Measurements from ENCODE around the gene HIVEP3. TPM values are rescaled to one million over a fixed set of nuclear protein-coding genes. Genes with fewer than 3 reads are reported as not detected.

The HIVEP3 gene
- total RNA-seq, 1 experiment from 2014 or later: 1.4 TPM

- Histone ChIP-seq H3K4ac (ENCODE audit: low read depth, low read length) (no peak overlapping the region), H2BK15ac (ENCODE audit: low read depth, low read length) (no peak overlapping the region), H3K4me1 (ENCODE audit: insufficient read depth, low read length) (no peaks in the 10 kb centered on the region), H3K4me2 (ENCODE audit: insufficient read depth, insufficient read length, low read length) (no peak overlapping the region), H3K56ac (ENCODE audit: insufficient read length, low read depth, low read length) (no peak overlapping the region), H3K79me1 (ENCODE audit: insufficient read depth, low read depth, low read length, poor library complexity, severe bottlenecking) (no peaks in the 10 kb centered on the region), H3K14ac (ENCODE audit: insufficient read depth, low read length) (no peak overlapping the region), H3K27ac (ENCODE audit: insufficient read length, low read depth, low read length) (no peak overlapping the region), H4K8ac (replicated peaks; ENCODE audit: insufficient read length, low read depth, low read length) (no peak overlapping the region), H2BK20ac (ENCODE audit: low read depth, low read length, poor library complexity, severe bottlenecking) (no peak overlapping the region), H3K18ac (ENCODE audit: insufficient read length, low read depth, low read length) (no peak overlapping the region), H3T11ph (ENCODE audit: low read length) (no peak overlapping the region), H3K9ac (ENCODE audit: extremely low read depth, insufficient read length, low read length) (no peak overlapping the region), H3K23ac (ENCODE audit: insufficient read length, low read depth, low read length) (no peak overlapping the region), H4K91ac (ENCODE audit: insufficient read length, low read depth, low read length) (no peak overlapping the region), H2AFZ (ENCODE audit: low read length) (no peak overlapping the region), H2BK120ac (ENCODE audit: low read depth, low read length, poor library complexity, severe bottlenecking) (no peak overlapping the region), H3K27me3 (ENCODE audit: insufficient read depth, low read length) (no peaks in the 10 kb centered on the region), H3K23me2 (ENCODE audit: insufficient read length, low read depth, low read length, poor library complexity, severe bottlenecking) (no peaks in the 10 kb centered on the region), H4K5ac (ENCODE audit: insufficient read length, low read depth, low read length) (no peak overlapping the region), H2BK5ac (ENCODE audit: insufficient read length, low read length) (no peak overlapping the region), H4K20me1 (ENCODE audit: control insufficient read depth, insufficient read depth, insufficient read length) (no peaks in the 10 kb centered on the region), H3K9me3 (ENCODE audit: control insufficient read depth, low read depth, low read length) (no peaks in the 10 kb centered on the region), H2BK12ac (ENCODE audit: insufficient read length, low read depth, low read length) (no peak overlapping the region), H2AK5ac (ENCODE audit: insufficient read length, low read length) (no peak overlapping the region), H3K79me2 (ENCODE audit: insufficient read depth, low read length) (no peaks in the 10 kb centered on the region)
- peaks cover 5% of the 10 kb centered on the region; the same call in 1 of the 2 replicates for H3K27me3 Mint-ChIP-seq (ENCODE audit: low read depth)
- TF ChIP-seq, protein P1, sequence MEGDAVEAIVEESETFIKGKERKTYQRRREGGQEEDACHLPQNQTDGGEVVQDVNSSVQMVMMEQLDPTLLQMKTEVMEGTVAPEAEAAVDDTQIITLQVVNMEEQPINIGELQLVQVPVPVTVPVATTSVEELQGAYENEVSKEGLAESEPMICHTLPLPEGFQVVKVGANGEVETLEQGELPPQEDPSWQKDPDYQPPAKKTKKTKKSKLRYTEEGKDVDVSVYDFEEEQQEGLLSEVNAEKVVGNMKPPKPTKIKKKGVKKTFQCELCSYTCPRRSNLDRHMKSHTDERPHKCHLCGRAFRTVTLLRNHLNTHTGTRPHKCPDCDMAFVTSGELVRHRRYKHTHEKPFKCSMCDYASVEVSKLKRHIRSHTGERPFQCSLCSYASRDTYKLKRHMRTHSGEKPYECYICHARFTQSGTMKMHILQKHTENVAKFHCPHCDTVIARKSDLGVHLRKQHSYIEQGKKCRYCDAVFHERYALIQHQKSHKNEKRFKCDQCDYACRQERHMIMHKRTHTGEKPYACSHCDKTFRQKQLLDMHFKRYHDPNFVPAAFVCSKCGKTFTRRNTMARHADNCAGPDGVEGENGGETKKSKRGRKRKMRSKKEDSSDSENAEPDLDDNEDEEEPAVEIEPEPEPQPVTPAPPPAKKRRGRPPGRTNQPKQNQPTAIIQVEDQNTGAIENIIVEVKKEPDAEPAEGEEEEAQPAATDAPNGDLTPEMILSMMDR (conservative IDR thresholded peaks at IDR 0.05): no peak
- H3K4me3 Mint-ChIP-seq: no peak overlapping the region
- no peaks in the 10 kb centered on the region for H3K9me3 Mint-ChIP-seq
- no peaks in the 10 kb centered on the region for H3K36me3 Mint-ChIP-seq (ENCODE audit: insufficient read depth in 1 of 3, low read depth in 3 of 3)
- no peak for DNase-seq
- no peak overlapping the region for H3K27ac Mint-ChIP-seq
- no CpG with 5 or more reads among the region's 7 CpGs for WGBS (ENCODE audit: extremely low coverage, insufficient read length, low lambda C conversion rate)
- peaks cover 12 to 21% of the 10 kb centered on the region in 2 experiments for H3K4me1 Mint-ChIP-seq
These were observed 241.1 kb downstream of the HIVEP3 start for GRCh38 chr1:41677620-41678019.

Data from H9 (cell line).